IPS-18a (cell line): ENCODE measurements around the gene RAB7B.

Experiments used
- H3K27ac ChIP-seq: one replicate; pipeline ENCODE4 v1.5.1; 2013; ENCODE audit warnings: low read length
- H3K27me3 ChIP-seq: one replicate; pipeline ENCODE4 v1.6.1; 2013; ENCODE audit warnings: mild to moderate bottlenecking, low read length; ENCODE audit not compliant: control insufficient read depth, insufficient read depth
- H3K36me3 ChIP-seq: one replicate; pipeline ENCODE4 v1.6.1; 2013; ENCODE audit warnings: low read depth, low read length; ENCODE audit not compliant: control insufficient read depth
- H3K4me1 ChIP-seq: one replicate; pipeline ENCODE4 v1.6.1; 2013; ENCODE audit warnings: low read depth, low read length; ENCODE audit not compliant: control insufficient read depth
- H3K4me3 ChIP-seq: one replicate; pipeline ENCODE4 v1.5.1; 2013; ENCODE audit warnings: low read length
- H3K9ac ChIP-seq: one replicate; pipeline ENCODE4 v1.6.1; 2013; ENCODE audit warnings: mild to moderate bottlenecking, low read length, moderate library complexity
- H3K9me3 ChIP-seq: one replicate; pipeline ENCODE4 v1.6.1; 2013; ENCODE audit warnings: low read depth, low read length; ENCODE audit not compliant: control insufficient read depth

Gene RAB7B

DNA sequence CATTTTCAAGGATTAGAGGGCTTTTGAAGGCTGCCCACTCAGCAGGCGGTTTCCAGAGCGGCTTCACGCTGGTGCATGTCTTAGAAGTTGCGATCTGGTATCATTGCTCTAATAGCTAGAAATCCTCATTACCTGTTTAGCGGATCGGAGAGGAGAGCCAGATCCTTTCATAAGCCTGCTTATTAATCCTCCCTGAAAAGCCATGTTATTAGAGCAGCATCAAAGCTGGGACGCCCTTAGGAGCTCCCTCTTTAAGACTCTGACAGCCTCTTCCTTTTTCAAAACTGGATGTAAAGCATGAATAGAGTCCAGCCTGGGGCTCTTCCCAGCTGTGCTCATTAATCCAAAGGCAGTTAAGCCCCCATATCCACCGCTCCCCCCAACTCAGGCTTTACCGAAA, 34.4 kb upstream of the RAB7B start:
- H3K9ac ChIP-seq: no peak overlapping the region
- no peaks in the 10 kb centered on the region for H3K9me3 ChIP-seq
- no peak overlapping the region for H3K27ac ChIP-seq
- H3K27me3 ChIP-seq: no peaks in the 10 kb centered on the region
- H3K4me3 ChIP-seq: no peak overlapping the region
- peaks cover 5% of the 10 kb centered on the region for H3K4me1 ChIP-seq
- no peaks in the 10 kb centered on the region for H3K36me3 ChIP-seq

GRCh38 chr1:206036663-206037455, 33.7 kb upstream of the RAB7B start:
- H3K9ac ChIP-seq: no peak overlapping the region
- H3K9me3 ChIP-seq: no peaks in the 10 kb centered on the region
- H3K4me1 ChIP-seq: peaks cover 5% of the 10 kb centered on the region
- no peaks in the 10 kb centered on the region for H3K27me3 ChIP-seq
- H3K4me3 ChIP-seq: no peak overlapping the region
- no peaks in the 10 kb centered on the region for H3K36me3 ChIP-seq
- H3K27ac ChIP-seq: no peak overlapping the region

GRCh38 chr1:206035027-206035426, 31.8 kb upstream of the RAB7B start:
- no peaks in the 10 kb centered on the region for H3K27me3 ChIP-seq
- H3K9me3 ChIP-seq: no peaks in the 10 kb centered on the region
- H3K9ac ChIP-seq: no peak overlapping the region
- peaks cover 8% of the 10 kb centered on the region for H3K4me1 ChIP-seq
- H3K27ac ChIP-seq: no peak overlapping the region
- no peaks in the 10 kb centered on the region for H3K36me3 ChIP-seq
- H3K4me3 ChIP-seq: no peak overlapping the region

DNA sequence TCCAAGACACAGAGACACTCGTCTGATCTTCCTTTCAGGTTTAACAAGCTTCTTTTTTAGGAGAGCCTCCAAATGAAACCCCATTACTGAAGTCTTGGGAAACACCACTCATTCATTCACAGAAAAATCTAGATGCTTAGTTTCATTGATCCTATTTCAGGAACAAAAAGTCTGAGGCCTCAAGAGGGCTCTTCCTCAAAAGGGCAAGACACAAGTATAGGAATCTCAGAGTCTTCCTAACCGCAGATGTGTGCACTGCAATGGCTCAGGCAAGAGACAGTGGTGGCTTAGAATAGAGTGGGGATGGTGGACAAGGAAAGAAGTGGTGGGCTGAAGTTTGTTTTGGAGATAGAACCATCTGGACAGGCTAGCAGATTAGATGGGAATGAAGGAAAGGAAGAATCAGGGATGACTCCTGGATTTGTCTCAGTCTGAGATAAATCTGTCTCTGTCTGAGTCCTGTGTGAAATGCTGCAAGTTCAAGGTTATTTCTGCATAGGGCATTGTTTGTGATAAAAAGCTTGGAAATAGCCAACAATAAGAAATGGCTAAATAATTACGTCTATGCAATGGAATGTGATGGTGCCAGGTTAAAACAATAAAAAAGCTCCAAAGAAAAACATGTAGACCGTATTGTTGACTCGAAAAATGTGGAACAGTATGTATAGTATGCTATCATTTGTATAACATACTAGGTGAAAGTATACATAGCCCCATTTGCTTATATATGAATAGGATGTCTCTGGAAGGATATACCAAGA, 29.4 kb upstream of the RAB7B start:
- no peak overlapping the region for H3K4me3 ChIP-seq
- H3K9me3 ChIP-seq: no peaks in the 10 kb centered on the region
- H3K4me1 ChIP-seq: peaks cover 3% of the 10 kb centered on the region
- H3K36me3 ChIP-seq: no peaks in the 10 kb centered on the region
- H3K27ac ChIP-seq: no peak overlapping the region
- H3K9ac ChIP-seq: no peak overlapping the region
- H3K27me3 ChIP-seq: no peaks in the 10 kb centered on the region

GRCh38 chr1:206030714-206031113, 27.5 kb upstream of the RAB7B start:
- no peak overlapping the region for H3K4me3 ChIP-seq
- H3K9me3 ChIP-seq: no peaks in the 10 kb centered on the region
- H3K9ac ChIP-seq: no peak overlapping the region
- H3K27ac ChIP-seq: no peak overlapping the region
- H3K4me1 ChIP-seq: peaks cover 3% of the 10 kb centered on the region
- H3K27me3 ChIP-seq: no peaks in the 10 kb centered on the region
- H3K36me3 ChIP-seq: no peaks in the 10 kb centered on the region

- Histone ChIP-seq H3K27ac (no peak overlapping the region), H3K27me3 (no peaks in the 10 kb centered on the region)
Observed at GRCh38 chr1:206030191-206030590, 27.0 kb upstream of the RAB7B start.

GRCh38 chr1:206029484-206029883, 26.3 kb upstream of the RAB7B start:
- peaks cover 3% of the 10 kb centered on the region for H3K4me1 ChIP-seq
- no peak overlapping the region for H3K27ac ChIP-seq

More at GRCh38 chr1:206030191-206030590, 27.0 kb upstream of the RAB7B start:
- H3K9me3 ChIP-seq: no peaks in the 10 kb centered on the region
- no peak overlapping the region for H3K9ac ChIP-seq
- no peak overlapping the region for H3K4me3 ChIP-seq
- H3K36me3 ChIP-seq: no peaks in the 10 kb centered on the region
- H3K4me1 ChIP-seq: peaks cover 3% of the 10 kb centered on the region

GRCh38 chr1:206025283-206025820, 22.2 kb upstream of the RAB7B start:
- H3K9ac ChIP-seq: no peak overlapping the region
- no peaks in the 10 kb centered on the region for H3K9me3 ChIP-seq
- no peak overlapping the region for H3K27ac ChIP-seq

More at GRCh38 chr1:206029484-206029883, 26.3 kb upstream of the RAB7B start:
- Histone ChIP-seq H3K36me3 (no peaks in the 10 kb centered on the region), H3K4me3 (no peak overlapping the region), H3K9me3 (no peaks in the 10 kb centered on the region), H3K9ac (no peak overlapping the region), H3K27me3 (no peaks in the 10 kb centered on the region)

DNA sequence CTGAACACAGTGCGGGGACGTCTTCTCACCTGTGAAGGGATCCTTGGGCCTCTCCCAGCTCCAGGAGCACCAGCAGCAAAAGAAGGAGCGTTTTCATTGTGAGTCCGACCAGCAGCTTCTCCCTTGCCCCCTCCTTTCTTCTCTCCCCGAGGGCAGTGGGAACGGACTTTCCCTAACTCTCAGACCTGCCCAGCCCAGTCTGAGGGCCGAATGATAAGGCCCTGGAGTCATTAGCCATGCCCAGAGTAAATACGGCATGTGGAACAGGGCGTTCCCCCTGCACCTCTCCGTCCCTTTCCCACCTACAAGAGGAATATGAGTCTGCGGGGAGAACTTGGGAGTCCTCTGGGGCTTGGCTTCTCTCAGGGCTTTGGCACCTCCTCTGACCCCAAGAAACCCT, 20.5 kb upstream of the RAB7B start, which contains the start of gene CTSE:
TSS of gene CTSE (minus strand) at position 201 of the 400 bp plus-strand sequence. CDS start at position 97, 104 bp downstream.
- Histone ChIP-seq H3K4me1 (no peaks in the 10 kb centered on the region), H3K9me3 (no peaks in the 10 kb centered on the region), H3K27ac (no peak within 1 kb of the TSS), H3K27me3 (no peaks in the 10 kb centered on the region), H3K4me3 (no peak within 1 kb of the TSS), H3K9ac (no peak within 1 kb of the TSS), H3K36me3 (no peaks in the 10 kb centered on the region)

More at GRCh38 chr1:206025283-206025820, 22.2 kb upstream of the RAB7B start:
- Histone ChIP-seq H3K36me3 (no peaks in the 10 kb centered on the region), H3K4me1 (no peaks in the 10 kb centered on the region), H3K4me3 (no peak overlapping the region), H3K27me3 (no peaks in the 10 kb centered on the region)

GRCh38 chr1:206022766-206023165, 19.6 kb upstream of the RAB7B start:
- H3K27me3 ChIP-seq: no peaks in the 10 kb centered on the region
- no peak overlapping the region for H3K27ac ChIP-seq
- no peak overlapping the region for H3K9ac ChIP-seq
- H3K4me3 ChIP-seq: no peak overlapping the region
- H3K36me3 ChIP-seq: no peaks in the 10 kb centered on the region
- H3K9me3 ChIP-seq: no peaks in the 10 kb centered on the region
- no peaks in the 10 kb centered on the region for H3K4me1 ChIP-seq

DNA sequence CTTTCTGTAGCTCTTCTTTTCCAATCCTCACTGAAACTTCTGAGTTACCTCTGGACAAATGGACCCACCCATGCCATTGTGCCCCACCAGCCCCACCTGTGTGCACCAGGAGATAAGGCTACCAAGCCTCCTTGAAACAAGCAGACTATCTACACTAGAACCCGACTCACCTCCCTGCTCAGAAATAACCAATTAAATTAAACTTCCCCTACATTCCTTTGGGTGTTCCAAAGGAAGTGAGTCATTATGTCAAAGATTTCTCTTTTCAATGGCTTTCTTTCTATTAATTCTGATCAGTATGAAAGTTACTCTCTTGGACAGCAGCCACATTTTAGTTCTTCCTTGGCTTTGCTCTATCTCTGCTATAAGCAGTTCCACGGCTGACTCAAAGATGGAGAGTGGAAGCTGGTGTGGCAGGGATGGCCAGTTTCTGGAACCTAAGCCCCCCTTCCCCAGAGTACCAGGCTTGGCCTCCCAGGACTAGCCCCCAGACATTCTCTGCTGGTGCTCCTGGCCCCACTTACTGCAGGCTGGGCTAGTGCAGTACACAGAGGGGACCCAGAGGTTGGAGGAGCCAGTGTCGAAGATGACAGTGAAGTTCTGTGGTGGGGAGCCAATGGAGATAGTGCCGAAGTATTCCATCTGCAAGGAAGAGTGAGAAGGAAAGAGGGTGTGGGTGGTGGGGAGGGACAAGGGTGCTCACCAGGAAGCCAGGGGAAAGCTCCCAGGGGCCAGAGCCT, 18.6 kb upstream of the RAB7B start:
- Histone ChIP-seq H3K36me3 (no peaks in the 10 kb centered on the region), H3K27me3 (no peaks in the 10 kb centered on the region), H3K9me3 (no peaks in the 10 kb centered on the region), H3K4me3 (no peak overlapping the region), H3K9ac (no peak overlapping the region), H3K27ac (no peak overlapping the region), H3K4me1 (no peaks in the 10 kb centered on the region)
